WERI-Rb-1 (cell line): ENCODE results near the gene LMAN2L.
A peak's percentile ranks its signal among the peaks of the same experiment; 100 is the strongest.

Experiments
- DNase-seq: peaks from one replicate; pipeline ENCODE4 v3.0.0-alpha.2; 2020
- H3K27ac ChIP-seq: fragments of 250-450 bp; sonication (Bioruptor Pico); 2 replicates; pipeline ENCODE4 v1.5.1; 2020; ENCODE audit warnings: mild to moderate bottlenecking, moderate library complexity
- H3K27me3 ChIP-seq: fragments of 250-450 bp; sonication (Bioruptor Pico); 2 replicates; pipeline ENCODE4 v1.5.1; 2021; ENCODE audit warnings: mild to moderate bottlenecking, low read depth, moderate library complexity; ENCODE audit not compliant: insufficient read depth, severe bottlenecking
- H3K36me3 ChIP-seq: fragments of 250-450 bp; sonication (Bioruptor Pico); 2 replicates; pipeline ENCODE4 v1.5.1; 2020; ENCODE audit warnings: mild to moderate bottlenecking, moderate library complexity
- H3K4me3 ChIP-seq: 2 replicates; pipeline ENCODE4 v1.5.1; 2011; ENCODE audit warnings: low read depth, mild to moderate bottlenecking, control low read depth, low read length
- H3K9me3 ChIP-seq: fragments of 250-450 bp; sonication (Bioruptor Pico); 2 replicates; pipeline ENCODE4 v1.5.1; 2021; ENCODE audit warnings: mild to moderate bottlenecking, moderate library complexity; ENCODE audit not compliant: severe bottlenecking
- CTCF ChIP-seq: IDR thresholded peaks from 2 replicates; pipeline ENCODE4 v1.5.1; 2011; ENCODE audit warnings: low read depth, mild to moderate bottlenecking, control low read depth, inconsistent platforms, low read length

The LMAN2L gene

GRCh38 chr2:96747061-96747617 is 7.3 kb upstream of the LMAN2L start:
- Histone ChIP-seq H3K27ac (no peak overlapping the region), H3K4me3 (no peak overlapping the region), H3K9me3 (no peaks in the 10 kb centered on the region), H3K27me3 (no peaks in the 10 kb centered on the region), H3K36me3 (no peaks in the 10 kb centered on the region)
- no peak for TF ChIP-seq CTCF
- DNase-seq, result no peak

- no peaks in the 10 kb centered on the region for H3K9me3 ChIP-seq
- TF ChIP-seq CTCF, result no peak
- no peak for DNase-seq
- H3K27me3 ChIP-seq, result no peaks in the 10 kb centered on the region
- H3K27ac ChIP-seq, result peak overlapping the region; percentile 70
- H3K36me3 ChIP-seq, result peaks cover 22% of the 10 kb centered on the region
- H3K4me3 ChIP-seq, result peak overlapping the region; percentile 78
Observed at GRCh38 chr2:96739076-96739632, 710 bp downstream of the LMAN2L start.

- peaks cover 35% of the 10 kb centered on the region for H3K36me3 ChIP-seq
- TF ChIP-seq CTCF, result no peak
- no peak for DNase-seq
- H3K4me3 ChIP-seq, result no peak overlapping the region
- H3K27me3 ChIP-seq, result no peaks in the 10 kb centered on the region
- no peak overlapping the region for H3K27ac ChIP-seq
- H3K9me3 ChIP-seq, result no peaks in the 10 kb centered on the region
Observed at GRCh38 chr2:96737831-96738230, 2.0 kb downstream of the LMAN2L start.

GRCh38 chr2:96737251-96737650 is 2.6 kb downstream of the LMAN2L start:
- Histone ChIP-seq H3K27ac (no peak overlapping the region), H3K36me3 (peaks cover 38% of the 10 kb centered on the region)

GRCh38 chr2:96734880-96735583 is 4.8 kb downstream of the LMAN2L start:
- no peak for TF ChIP-seq CTCF
- no peak for DNase-seq
- peaks cover 59% of the 10 kb centered on the region for H3K36me3 ChIP-seq
- no peaks in the 10 kb centered on the region for H3K27me3 ChIP-seq
- no peak overlapping the region for H3K4me3 ChIP-seq
- no peak overlapping the region for H3K27ac ChIP-seq
- H3K9me3 ChIP-seq, result no peaks in the 10 kb centered on the region

More at GRCh38 chr2:96737251-96737650, 2.6 kb downstream of the LMAN2L start:
- Histone ChIP-seq H3K27me3 (no peaks in the 10 kb centered on the region), H3K9me3 (no peaks in the 10 kb centered on the region), H3K4me3 (no peak overlapping the region)
- TF ChIP-seq CTCF, result no peak
- no peak for DNase-seq
